UCSD-AML1 (cell line): ENCODE measurements around the gene ABTB2.

Source experiments
- DNase-seq: peaks from one replicate; lab custom pipeline; 2025; ENCODE audit not compliant: unreplicated experiment; lab: John Stamatoyannopoulos, UW

The ABTB2 gene

GRCh38 chr11:34155057-34155756 is 202.6 kb downstream of the ABTB2 start:
- DNase-seq, result no peak

GRCh38 chr11:34154059-34154875 is 203.5 kb downstream of the ABTB2 start:
- DNase-seq, result peak; percentile 68

- DNase-seq, result no peak
These were observed 205.6 kb downstream of the ABTB2 start for GRCh38 chr11:34151916-34152845.

DNA sequence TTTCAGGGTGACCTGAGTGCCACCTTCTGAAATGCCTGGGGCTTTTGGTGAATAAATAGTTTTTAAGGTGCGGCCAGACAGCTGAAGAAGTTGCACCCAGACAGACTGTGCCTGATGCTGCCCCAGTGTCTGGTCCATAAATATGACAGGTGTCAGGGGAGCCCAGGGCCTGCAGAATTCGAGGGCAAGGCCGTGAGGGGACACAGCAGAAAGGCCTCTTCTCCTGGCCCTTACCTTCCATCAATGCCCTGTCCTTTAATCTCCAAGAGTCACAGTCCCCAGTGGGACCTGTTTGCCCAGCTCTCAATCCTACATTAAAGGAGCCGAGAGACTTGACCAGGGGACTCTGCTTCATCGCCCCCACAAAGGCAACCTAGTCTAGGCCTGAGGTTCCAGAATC is 206.6 kb downstream of the ABTB2 start:
- DNase-seq, result no peak

GRCh38 chr11:34150494-34151151 is 207.2 kb downstream of the ABTB2 start:
- DNase-seq, result no peak

DNA sequence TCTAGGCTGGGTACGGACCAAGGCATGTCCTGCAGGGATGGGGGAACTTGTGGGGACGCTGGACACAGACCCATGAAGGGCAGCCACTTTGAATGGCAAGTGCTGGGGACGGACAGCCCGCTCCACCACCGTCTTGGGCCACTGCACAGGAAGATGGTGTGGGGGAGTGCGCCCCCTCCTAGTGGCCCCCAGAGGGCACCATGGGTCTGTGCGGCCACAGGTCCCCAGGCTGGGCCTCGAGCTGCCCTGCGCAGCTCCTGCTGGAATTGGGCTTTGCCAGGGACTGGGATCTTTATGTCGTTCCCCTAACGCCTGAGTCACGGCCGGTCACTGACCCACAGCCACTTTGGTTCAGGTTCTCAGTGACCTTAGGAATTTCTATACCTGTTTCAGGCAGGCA is 208.0 kb downstream of the ABTB2 start:
- DNase-seq, result peak; percentile 15

- DNase-seq, result no peak
These were observed 208.5 kb downstream of the ABTB2 start for GRCh38 chr11:34149274-34149673.

- DNase-seq, result no peak
These were observed 209.2 kb downstream of the ABTB2 start for GRCh38 chr11:34148504-34149165.

- no peak for DNase-seq
These were observed 210.2 kb downstream of the ABTB2 start for GRCh38 chr11:34147581-34147980.

DNA sequence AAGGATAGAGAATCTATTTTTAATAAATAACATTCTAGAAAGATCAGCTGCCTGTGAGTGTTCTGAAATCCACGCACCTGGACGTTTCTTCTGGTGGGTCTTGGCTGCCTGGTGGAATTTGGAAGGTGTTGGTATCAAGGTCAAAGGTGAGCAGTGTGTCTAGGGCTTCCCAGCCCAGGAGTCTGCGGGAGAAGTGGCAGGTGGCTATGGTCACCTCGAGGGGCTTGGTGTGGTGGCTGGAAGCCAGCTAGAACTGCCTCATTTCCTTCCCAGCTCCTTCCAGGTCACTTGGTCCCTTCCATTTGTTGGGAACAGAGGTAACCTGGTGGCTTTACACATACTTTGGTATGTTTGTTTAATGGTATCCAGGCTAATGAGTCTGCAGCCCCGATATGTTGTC is 210.9 kb downstream of the ABTB2 start:
- DNase-seq, result no peak

- no peak for DNase-seq
These were observed 211.4 kb downstream of the ABTB2 start for GRCh38 chr11:34146411-34146810.

GRCh38 chr11:34145847-34146381 is 211.9 kb downstream of the ABTB2 start:
- DNase-seq, result no peak

DNA sequence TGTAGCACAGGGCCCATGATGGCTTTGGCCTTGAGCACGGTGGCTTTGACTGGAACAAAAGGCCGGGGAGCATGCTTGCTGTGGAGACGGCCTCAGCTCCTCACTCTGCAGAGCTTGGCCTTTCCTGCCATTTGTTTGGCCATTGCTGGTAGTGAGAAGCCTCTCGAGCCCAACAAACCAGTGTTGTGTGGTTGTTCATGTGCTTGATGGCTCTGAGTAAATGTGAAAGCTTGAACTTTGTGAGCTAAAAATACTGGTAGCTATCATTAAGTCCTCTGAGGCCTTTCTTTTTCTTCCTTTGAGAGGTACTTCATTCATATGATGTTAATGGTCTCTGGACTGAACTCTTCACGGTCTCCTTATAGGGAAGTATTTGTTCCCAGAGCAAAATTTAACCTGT is 212.7 kb downstream of the ABTB2 start:
- DNase-seq, result no peak

DNA sequence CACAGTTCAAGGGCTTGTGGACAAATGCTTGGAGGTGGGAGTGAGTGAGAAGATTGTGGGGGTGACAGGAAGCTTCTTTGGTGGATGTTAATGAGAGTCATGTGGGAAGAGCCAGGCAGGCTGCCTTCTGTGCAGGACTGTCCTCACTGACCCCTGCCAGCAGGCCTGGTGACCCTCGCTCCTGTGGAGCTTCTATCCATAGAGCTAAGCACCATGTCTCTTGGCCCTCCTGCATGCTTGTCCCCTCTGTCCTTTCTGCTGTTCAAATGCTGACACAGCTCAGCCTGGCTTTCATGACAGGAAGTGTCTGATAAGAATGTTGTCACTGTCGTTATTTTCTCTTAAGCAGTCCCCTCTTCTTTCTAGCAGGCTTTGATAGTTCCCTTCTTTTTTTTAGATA is 214.8 kb downstream of the ABTB2 start:
- no peak for DNase-seq

DNA sequence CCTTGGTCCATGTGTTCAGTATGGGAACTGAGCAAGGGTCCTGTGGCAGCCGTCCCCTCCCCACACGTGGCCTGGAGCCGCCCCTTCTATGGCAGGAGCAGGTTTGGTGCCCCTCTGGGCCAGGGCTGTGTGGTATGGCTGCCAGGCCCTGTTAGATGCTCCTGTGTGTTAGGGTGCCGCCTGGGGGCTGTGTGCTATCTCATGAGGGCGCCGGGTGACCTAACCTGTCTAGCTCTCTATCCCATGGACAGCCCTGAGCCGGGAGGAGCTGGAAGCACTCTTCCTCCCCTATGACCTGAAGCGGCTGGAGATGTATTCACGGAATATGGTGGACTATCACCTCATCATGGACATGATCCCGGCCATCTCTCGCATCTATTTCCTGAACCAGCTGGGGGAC is 217.7 kb downstream of the ABTB2 start:
- no peak for DNase-seq

- no peak for DNase-seq
These were observed 218.5 kb downstream of the ABTB2 start for GRCh38 chr11:34139346-34139745.

DNA sequence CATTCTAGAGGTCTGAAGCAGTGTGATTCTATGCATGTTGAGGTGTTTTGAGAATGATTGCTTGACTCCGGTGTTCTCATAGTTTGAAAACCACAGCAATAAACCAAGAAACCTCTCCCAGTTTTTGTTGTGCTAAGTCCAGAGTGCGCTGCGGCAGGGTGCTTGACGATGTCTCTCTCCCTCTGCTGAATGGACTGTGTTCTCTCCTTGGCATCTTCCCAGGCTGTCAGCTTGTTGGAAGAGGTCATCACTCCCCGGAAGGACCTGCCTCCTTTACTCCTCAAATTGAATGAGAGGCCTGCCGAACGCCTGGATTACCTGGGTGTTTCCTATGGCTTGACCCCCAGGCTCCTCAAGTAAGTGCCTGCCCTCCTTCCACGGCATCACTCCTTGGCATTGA is 221.4 kb downstream of the ABTB2 start:
- no peak for DNase-seq

- DNase-seq, result no peak
These were observed 222.4 kb downstream of the ABTB2 start for GRCh38 chr11:34135439-34135838.

DNA sequence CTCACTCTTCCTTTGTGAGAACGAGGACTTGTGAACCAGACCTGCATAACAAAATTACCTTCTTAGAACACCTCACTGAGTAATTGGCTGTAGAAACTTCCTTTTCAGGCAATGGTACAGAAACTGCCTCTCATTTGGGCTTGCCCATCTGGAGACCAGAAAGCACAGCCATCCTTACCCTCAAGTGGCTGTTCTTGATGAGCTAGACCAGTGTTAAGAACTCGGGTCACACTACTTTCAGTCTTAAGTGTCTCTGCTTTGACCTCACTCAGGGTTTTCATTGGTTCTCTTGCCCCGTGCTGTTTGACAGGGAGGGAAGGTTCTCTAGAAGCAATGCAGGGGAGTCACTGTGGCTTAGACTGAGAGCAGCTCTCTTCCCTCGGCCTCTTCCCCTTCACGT is 223.0 kb downstream of the ABTB2 start:
- no peak for DNase-seq
